Stimulated activated CD8-positive, alpha-beta memory T cell treated with anti-CD3 and anti-CD28 coated beads, Interleukin-2, amount 100 ng/mL, for 48 hours (primary cell): ENCODE data around the gene CAPN14.
"Not testable (repeated sequence)": the region's sequence is repeated elsewhere in the genome, so short reads cannot be mapped to it uniquely, and the experiment has no call there.

Source experiments
- DNase-seq, 2 donors: peaks; one replicate each; pipeline ENCODE4 v3.0.0-alpha.2; 2020; ENCODE audit warnings: low read depth in 2 of 2

The CAPN14 gene

DNA sequence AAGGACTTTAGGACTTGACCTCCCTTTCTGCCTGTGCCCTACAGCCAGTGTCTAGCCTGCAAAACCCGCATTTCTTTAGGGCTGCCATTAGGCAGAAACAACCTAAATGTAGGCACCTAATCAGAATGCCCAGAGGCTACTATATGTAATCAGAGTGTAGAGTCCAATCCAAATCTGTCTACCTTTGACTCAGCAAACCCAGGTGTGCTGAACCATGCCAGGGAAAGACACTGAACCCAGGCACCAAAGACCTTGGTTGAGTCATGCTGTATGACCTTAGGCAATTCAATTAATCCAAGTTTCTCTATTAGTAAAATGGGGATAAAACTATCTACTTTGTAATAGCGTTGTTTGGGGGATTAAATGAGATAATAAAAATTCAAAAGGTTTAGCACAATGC, 20.7 kb downstream of the CAPN14 start:
- DNase-seq, result no peak

DNA sequence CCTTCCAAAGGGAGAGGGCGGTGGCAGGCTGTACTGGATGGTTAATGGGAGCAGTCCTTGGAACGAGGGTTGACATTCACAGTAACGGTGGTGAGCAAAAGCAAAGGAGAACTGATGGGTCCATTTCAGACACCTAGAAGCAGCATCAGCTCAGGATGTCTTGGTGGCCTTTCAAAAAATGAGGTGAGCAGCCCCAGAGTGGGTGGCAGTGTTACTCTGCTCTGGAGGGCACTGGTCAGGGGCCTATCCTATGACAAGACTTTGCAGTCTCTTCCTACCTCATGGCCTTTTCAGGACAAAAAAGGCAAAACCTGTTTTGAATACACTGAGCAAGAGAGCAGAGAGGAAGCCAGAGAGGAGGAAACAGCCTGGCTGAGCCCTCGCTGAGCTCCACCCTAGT, 23.5 kb downstream of the CAPN14 start:
- no peak for DNase-seq

DNA sequence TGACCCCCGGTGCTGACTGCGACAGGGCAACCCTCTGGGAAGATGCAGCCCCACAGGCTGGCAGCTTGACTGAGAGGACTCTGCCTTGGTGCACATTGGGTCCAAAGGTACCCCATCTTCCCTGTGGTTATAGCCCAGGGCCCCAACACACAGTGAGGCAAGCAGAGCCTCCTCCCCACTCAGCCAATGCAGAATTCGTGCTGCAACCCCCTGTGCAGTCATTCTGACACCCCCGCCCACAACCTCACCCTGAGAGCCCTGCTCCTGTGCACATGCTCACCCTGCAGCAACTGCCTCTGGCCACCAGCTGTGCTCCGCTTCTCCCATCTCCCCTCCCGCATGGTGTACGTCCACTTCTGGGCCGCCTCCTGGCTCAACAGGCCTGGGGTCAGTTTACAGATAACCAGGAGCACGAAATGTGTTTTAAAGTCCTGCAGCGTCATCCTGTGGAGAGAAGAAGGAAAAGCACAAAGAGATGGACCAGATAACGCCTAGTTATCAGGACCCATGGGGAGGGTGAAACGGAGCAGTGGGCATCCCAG, 24.4 kb downstream of the CAPN14 start:
- no peak for DNase-seq

DNA sequence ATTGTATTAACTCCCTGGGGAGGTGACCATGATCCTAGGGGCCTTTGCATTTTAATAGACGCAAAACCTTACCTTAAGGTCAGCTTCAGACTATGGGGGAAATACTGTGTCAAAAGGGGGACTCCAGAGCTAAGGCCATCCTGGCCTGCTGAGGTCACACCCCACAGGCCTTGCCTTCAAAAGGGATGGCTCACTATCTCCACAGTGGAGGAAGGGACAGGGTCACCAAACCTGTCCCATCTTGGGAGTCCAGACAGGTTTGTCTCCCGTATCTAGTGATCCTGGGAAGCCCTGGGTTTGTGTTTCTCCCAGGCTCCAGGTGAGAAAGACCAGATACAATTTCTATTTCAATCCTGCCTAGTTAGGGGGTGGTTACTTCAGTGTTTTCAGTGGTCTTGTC, 24.9 kb downstream of the CAPN14 start:
- DNase-seq, result no peak

DNA sequence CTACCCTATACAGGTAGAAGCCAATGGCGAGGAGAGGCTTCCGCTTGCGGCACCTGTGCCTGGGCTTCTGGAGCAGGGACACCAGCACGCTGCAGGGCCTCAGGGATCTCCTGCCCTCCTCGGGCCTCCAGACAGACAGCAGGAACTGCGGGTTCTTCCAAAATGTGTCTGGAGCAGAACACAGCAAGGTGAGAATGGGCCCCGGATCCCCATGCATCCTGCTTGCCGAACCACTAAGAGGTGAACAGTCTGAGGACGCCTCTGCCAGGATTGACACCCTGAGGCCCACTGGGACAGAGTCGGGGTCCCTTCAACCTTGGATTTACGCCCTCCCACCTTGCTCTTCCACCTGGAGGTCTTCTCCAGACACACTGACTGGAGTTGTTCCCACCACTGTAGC, 25.4 kb downstream of the CAPN14 start:
- no peak for DNase-seq

DNA sequence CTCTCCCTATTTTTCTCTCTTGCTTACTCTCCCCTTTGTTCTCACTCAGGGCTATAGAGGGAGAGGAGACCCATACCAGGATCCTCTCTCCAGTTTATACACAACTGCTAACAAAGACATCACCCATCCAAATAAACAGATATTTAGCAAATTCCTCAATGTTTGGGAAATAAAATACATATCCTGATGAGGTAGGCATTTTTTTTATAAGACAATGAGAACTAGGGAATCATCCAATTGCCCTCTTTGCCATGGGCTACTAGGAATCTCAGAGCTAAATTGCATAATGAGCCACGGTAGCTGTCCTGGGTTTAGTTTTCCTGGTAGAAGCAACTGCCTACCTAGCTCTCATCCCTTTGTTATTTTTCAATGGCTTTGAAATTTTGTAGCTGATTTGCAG, 27.1 kb downstream of the CAPN14 start:
- no peak for DNase-seq

DNA sequence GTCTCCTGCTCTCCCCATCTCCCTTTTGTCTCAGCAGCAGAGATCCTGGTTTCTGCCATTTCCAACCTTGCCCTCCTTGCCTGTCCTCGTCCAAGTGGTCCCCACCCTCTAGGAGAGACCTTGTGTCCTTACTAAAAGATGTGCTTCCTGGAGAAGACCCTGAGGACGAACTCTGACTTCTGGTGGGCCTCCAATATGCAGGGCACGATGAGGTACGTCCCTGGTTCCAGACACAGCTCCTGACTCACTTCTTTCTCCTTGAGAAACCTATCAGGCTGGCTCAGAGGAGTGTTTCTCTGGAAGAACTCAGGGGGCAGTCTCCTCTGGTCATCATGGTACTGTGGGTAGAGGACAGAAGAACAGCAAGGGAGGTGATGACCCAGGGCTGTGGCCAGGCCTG, 28.2 kb downstream of the CAPN14 start:
- no peak for DNase-seq

DNA sequence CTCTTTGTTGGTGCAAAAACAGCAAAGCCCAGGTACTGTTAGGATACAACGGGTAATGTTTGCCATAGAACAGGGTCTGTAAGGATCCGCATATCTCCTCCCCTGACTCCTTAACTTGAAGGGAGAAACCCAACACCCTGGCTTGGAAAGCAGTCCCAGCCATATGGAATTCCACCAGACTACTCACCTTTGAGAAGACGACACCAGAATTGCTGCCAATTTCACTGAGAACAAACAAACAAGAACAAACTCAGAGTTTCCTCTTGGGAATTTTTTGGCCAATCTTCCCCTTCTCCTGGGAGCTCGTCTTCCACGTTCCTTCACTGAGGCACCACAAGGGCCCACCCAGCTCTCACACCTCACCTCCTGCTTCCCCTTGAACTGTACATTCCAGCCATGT, 29.2 kb downstream of the CAPN14 start:
- no peak for DNase-seq

DNA sequence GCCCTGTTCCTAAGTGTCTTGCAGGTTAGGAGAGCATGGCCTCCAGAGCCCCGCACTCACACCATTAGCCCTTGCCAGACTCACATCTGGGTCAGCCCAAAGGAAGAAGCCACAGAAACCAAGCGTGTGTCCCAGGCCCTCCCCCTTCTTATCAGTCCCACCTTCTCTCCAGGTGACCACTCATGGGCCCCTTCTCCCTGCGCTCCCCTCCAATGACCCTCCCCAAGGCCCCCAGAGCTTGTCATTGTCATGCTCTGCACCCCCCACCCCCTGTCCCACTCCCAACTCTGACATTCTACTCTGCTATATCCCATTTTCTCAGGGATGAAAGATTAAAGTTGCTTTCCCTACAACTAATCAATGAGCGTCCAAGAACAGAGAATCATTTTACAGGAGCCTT, 30.1 kb downstream of the CAPN14 start:
- no peak for DNase-seq

DNA sequence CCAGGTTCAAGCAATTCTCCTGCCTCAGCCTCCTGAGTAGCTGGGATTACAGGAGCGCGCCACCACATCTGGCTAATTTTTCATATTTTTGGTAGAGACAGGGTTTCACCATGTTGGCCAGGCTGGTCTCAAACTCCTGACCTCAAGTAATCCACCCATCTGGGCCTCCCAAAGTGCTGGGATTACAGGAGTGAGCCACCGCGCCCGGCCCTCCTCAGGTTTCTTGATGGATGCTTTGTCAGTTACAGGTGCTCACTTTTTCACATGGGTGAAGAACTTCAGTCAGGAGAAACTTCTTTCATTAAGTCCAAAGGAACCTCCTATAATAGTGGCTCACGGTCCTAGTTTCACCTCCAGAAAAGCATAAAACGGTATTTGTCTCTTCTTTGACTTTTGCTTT, 33.3 kb downstream of the CAPN14 start:
- DNase-seq, result not testable (repeated sequence)

DNA sequence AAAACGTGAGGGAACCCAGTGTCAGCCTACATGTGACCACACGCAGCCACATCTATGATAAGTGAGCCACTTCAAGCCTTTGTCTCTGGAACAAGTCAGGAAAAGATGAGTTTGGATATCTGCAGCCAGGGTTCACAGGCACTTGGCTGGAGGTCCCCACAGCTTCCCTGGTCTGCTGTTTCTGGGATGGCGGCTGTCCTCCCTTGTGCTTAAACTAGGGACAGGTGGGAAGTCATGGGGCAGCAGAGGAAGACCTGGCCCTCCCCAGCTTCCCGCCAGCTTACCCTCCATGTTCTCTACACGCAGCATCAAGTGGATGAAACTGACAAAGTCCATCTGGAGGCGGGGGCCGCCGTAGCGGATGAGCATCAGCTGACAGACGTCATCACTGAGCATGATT, 40.6 kb downstream of the CAPN14 start:
- DNase-seq, result no peak

DNA sequence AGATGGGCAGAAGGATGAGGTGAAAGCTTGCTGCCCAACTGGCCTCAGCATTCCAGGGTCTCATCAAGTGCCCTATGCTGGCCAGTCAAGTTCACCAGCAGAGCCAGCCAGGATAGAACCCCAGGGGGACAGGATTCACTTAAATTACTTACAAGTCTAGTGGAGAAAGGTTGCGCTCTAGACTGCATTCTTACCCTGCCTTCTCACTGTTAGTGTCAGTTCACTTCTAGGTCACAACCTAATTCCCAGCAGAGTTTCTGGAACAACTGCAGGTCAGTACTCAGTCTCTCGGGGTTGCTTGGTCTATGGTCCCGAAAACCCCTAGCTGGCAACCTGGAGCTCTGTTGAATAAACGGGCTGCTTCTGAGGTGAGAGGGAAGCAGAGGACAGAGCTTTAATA, 46.2 kb downstream of the CAPN14 start:
- DNase-seq, result no peak

DNA sequence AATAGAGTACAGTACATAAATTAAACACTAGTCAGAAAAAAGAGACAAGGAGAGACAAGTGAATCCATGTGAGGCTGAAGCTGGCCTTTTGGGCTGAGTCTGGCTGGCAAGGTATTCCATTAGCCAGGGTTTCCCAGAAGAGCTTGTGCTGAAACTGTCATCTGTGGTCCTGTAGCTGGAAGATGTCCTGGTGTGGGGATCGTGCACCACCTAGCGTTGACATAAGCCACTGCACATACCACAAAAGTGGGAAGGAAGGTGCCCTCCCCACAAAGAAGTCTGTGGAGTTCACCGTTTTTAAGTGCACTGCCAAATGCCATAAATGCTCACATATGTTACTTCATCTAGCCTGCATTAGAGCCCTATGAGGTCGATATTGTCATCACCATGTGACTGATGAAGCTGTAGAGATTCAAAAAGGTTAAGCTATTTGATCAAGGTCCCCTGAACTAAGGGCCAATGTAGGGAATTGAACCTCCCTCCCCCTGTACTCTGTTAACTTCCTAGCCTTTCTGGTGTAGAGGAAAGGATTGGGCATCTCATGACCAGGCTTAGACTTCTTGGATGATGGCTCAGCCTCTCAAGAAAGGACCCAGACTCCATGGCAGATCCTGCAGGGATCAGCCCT, 47.1 kb downstream of the CAPN14 start:
- DNase-seq, result peak; percentile 15 to 17

DNA sequence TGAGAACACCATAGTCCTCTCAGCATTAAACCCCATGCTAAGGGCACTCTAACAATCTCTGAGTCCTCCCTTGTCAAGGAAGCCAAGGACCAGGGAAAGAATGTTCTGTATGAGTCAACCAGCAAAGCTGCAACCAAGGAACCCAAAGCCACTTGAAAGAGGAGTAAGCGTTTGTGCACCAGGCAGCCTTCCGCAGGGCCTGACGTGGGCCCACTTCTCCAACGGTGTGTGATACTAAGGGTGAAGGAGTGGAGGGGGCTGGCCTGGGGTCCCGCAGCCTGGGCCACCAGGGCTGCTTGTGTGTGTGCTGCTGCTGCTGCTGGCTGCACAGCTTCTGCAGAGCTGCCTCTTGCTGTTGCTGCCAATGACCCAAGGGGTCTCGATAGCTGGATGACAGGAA, 49.0 kb downstream of the CAPN14 start:
- DNase-seq, result no peak

DNA sequence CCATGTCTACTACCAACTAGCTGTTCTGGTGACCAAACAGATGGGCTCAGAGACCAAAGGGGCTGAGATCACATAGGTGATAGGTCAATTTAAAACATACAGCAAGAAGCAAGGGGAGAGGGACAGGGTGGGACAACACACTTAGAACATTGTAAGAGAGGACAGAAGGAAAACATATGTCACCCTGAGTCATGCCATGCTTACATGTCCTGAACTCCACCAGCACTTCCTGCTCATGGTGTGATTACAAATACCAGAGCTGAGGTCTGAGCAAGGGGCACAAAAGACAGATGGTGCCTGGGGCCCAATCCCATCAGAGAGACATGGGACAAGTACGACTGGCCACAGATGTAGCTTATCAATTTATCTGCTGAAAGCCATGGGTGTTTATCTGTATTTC, 50.4 kb downstream of the CAPN14 start:
- no peak for DNase-seq

DNA sequence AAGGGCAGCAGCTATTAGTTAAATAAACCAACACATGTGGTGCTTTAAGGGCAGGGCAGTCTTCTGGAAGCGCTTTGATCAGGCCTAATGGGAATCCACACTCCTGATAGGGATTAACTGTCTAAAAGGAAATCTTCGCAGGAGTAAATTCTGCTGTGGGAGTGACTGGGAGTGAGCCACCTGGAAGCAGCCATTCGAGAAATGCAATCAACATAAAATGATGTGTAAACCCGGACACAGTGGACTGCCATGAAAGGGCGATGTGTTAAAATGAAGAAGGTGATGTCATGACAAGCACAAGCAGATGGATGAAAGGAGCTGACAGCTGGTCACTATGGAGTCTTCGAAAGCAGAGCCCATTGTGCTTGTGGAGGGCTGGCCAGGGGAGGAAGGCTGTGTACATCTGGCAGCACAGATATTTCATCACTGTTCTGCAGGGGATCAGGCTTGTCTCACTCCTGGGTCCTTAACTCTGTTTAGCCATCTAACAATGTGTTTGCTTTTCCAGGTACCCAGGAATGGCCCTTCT, 54.2 kb downstream of the CAPN14 start:
- no peak for DNase-seq

DNA sequence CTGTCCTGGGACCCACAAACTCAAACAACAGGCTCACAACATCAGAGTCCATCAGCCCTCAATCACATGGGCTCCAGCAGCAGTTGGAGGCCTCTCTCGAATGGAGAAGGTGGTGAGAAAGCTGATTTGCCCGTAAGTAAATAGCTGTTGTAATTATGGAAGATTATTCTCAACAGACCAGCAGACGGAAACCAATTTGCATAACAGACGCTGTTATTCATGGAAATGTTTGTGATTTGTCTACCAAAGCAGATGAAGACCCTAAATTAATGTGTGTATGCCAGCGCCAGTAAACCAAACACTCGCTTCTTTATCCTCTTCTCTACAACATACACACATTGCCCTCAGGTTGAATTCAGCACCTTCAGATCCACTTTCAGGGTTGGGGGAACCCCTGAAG, 55.7 kb downstream of the CAPN14 start:
- no peak for DNase-seq

DNA sequence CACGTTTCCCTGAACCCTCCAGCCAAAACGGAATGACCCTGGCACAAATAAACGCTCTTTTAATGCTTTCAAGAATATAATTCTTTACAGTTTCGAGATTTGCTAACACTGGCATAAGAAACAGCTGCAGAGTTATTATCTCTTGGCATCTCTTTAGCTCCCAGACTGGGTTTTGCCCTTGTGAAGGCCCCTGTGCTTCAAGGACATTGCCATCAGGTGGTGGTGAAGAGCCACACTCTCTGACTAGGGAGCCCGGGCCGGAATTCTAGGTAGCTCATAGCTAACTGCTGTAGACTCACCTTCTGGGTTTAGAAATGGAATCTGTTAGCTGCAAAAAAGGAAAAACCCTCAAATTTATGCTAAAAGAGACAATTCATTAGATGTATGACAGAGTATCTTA, 65.8 kb downstream of the CAPN14 start:
- no peak for DNase-seq

DNA sequence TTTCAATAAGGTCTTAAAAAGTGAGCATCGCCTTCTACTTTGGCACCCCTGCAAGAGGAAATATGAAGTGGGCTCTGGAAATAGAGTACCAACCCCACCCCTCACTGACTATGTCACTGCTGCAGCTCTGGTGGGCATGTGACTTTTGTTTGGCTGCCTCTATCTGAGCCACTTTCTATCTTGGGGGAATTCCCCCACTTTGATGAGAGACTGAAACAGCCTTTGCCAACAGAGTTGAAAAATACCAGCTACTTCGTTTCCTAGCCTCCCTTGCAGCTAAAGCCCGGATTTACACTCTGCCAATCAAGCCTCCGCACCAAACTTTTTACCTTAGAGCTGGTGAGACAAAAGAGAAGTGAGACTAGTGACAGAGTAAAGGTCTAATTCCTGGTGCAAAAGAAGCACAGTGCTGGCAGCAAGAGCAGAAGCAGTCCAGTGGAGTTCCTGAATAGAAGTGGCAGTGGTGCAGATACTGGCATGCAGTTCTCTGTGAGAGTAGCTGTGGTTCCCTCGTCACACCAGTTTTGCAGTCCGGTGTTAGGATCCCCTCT, 67.1 kb downstream of the CAPN14 start:
- no peak for DNase-seq

DNA sequence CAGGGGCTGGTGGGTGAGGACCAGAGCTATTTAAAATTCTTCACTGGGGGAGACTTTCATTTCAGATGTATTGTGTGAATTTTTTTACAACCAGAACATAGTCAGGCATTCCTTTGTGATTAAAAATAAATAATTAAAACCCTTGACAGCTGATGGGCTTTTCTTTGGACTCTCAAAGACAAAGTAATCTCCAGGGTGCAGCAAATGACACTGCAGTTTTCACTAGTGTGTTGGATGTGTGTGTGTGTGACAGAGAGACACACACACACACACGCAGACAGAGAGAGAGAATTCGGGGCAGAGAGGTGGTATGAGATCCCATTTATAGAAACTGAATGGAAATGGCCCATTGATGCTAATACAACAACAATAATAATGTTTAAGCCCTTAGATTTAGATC, 68.8 kb downstream of the CAPN14 start:
- DNase-seq, result no peak

DNA sequence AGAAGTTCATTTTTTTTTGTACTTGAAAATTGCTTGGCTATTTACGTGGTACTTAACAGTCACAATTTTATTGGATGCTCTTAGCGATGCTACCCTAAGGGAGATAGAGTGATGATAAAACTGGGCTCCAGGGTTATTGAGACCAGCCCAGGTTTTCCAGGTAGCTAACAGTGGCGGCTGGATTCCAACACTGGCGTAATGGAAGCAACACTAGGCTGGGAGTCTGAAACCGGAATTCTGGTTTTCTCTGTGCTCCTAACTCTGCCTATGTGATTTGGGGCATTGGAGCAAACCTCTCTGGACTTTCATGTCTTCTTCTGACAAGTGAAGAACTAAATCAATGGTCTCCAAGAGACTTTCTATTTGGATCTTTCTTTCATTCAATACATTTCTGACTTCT, 69.7 kb downstream of the CAPN14 start:
- DNase-seq, result no peak

DNA sequence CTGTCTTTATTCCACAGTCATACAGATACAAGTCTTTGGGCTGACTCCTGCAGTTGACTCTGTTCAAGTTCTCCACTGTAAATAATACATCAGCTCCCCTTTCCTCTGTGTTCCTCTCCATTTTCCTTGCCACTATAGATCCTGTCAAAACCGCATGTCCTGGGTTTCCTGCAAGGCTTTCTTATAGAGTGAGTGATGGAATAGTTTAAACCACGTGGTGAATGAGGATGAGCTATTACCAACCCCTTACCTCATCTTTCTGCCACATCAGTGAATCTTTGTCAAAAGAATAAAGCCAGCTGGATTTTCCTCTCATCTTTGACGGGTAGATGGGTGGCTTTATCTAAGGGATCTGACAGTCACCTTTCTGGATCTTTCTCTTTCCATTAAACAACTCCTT, 75.2 kb downstream of the CAPN14 start:
- no peak for DNase-seq

DNA sequence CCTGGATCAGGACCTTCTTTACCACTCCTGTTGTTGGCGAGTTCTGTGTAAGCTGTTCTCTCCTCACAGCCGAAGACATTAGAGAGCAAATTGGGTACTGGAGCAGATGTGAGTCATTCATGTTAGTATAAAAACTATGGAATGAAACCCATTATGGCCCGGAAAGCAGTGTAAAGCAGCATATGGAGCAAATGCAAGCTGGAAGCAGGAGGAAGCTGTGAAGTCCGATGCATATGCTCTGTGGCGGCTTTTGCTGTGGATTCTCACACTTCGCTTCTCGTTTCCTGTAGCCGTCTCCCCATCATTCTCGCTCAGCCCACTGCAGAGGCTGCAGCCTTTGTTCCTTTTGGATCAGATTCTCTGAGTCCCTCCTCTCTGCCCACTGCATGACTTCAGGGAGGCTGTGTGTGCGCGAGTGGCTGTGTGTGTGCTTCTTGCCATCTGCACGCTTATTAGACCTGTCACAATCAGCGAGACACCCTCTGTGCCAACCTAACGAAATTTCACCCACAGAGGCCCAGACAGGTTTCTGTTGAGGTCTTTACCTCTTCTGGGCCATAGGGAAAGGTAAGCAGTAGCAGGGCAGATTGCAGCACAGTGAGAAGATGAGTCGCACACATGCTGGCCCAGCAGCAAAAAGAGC, 75.8 kb downstream of the CAPN14 start:
- no peak for DNase-seq
